Measurements from ENCODE around the gene PTPRN2.
"Not testable (repeated sequence)": the region's sequence is repeated elsewhere in the genome, so short reads cannot be mapped to it uniquely, and the experiment has no call there.

The PTPRN2 gene

DNA sequence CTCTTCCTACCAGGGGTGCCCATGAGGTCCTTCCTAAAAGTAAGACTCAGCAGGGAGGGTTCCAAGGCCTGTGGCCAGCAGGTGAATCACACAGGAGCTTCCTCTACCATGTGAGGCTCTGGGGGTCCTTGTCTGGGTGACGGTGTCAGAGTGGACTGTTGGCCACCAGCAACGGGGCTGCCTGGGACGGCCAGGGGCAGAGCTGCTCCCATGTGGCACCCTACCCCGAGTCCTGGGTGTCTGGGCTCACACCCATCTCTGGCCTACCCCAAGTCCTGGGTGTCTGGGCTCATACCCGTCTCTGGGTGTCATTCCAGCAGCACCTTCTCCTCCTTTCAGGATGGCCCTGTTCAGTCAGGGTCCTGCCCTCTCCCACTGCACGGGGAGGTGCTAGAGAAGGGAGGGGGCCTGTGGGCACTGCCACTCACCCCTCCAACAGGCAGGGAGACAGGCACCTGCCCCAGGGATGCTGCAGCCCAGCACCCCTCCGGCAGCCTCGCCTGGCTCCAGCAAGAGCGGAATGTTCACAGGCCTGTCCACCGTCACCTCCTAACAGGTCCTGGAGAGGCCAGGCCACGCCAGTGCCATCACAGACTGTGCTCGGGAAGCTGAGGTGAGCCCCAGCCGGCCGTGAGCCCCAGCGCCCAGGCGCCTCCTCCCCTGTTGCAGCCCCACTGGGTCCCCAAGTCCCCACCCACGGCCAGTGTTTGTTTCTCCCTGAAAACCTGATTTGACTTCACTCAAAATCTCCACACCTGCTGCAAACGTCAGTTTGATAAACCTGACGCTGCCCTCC, 143.7 kb downstream of the PTPRN2 start:
- no peak for DNase-seq (ENCODE audit: low read depth, low spot score)

GRCh38 chr7:158443014-158443687, 144.5 kb downstream of the PTPRN2 start:
- DNase-seq (ENCODE audit: low read depth, low spot score) = no peak

DNA sequence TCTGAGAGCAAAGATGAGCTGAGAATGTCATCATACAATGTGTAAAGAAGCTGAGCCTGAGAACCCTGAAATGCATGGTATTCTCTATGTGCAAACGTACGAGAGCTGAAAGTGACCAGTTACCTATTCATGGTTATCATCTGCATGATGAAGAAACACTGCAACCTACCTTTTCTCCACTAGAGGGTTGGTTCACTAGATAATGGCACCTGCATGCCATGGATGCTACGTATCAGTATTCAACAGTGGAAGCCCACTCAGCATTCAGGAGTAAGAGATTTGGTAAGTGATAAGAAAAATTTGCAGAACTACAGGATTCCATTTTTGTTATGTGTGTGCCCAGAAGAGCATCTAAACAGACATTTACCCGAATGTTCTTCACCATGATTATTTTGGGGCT, 145.4 kb downstream of the PTPRN2 start:
- no peak for DNase-seq (ENCODE audit: low read depth, low spot score)

DNA sequence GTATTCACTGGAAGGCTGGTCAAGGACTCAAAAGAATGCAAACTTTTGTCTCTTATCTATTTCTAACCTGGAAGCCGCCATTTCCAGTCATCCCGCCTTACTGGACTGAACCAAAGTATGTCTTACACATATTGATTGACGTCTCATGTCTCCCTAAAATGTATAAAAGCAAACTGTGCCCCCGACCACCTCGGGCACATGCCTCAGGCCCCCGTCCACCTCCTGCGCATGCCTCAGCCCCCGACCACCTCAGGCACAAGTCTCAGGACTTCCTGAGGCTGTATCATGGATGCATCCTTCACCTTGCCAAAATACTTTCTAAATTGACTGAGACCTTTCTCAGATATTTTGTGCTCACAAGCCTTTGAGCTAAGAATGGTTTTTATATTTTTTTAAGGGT, 148.6 kb downstream of the PTPRN2 start:
- no peak for DNase-seq (ENCODE audit: low read depth, low spot score)

GRCh38 chr7:158432369-158433341, 155.0 kb downstream of the PTPRN2 start:
- DNase-seq (ENCODE audit: low read depth, low spot score) = no peak

- peak; percentile 51 for DNase-seq (ENCODE audit: low read depth, low spot score)
Measured at GRCh38 chr7:158431941-158432347, 155.7 kb downstream of the PTPRN2 start.

GRCh38 chr7:158431055-158431940, 156.3 kb downstream of the PTPRN2 start:
- DNase-seq (ENCODE audit: low read depth, low spot score) = no peak

GRCh38 chr7:158430308-158431034, 157.2 kb downstream of the PTPRN2 start:
- DNase-seq (ENCODE audit: low read depth, low spot score) = no peak

DNA sequence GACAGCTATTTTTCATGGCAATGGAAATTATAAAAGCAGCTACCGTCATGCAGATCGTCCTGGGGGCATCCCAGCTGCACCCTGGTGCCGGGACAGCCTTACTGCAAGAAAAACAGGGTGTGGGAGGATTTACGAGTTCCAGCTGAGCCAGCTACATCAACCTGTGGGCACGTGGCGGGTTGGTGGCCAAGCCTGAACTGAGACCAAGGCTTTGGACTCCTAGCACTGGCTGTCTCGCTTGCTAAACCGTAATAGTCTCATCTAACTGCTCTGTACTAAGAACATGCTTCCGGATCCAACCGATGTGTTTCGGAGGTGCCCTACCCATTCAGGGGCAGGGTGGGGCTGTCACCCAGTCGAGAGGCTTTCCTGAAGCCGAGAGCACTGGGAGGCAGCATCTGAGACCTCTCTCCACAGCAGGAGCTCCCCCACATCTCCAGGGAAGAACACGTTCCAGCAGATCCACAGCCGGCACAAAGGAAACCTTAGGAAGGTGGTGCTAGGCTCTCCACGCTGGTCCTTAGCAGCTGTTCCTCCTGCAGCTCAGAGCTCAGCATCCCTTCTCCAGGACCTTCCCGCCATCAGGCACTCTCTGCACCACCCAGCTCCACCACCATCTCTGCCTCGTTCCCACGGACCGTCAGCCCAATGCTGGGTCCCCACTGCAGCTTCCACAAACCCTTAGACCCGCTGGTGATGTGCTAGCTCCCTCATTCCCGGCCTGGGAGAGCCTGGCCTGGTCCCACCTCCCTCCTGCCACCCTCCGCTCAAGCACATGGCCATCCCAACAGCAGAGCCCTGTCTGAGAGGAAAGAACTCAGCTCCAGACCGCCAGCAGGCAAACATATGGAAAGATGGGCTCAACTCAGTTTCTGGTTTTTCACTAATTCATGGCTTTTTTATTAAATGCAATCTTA, 158.5 kb downstream of the PTPRN2 start:
- DNase-seq (ENCODE audit: low read depth, low spot score) = no peak

GRCh38 chr7:158428131-158428836, 159.3 kb downstream of the PTPRN2 start:
- no peak for DNase-seq (ENCODE audit: low read depth, low spot score)

- DNase-seq (ENCODE audit: low read depth, low spot score) = not testable (repeated sequence)
Measured at GRCh38 chr7:158425676-158426075, 161.9 kb downstream of the PTPRN2 start.

GRCh38 chr7:158424531-158424930, 163.1 kb downstream of the PTPRN2 start:
- no peak for DNase-seq (ENCODE audit: low read depth, low spot score)

- no peak for DNase-seq (ENCODE audit: low read depth, low spot score)
Measured at GRCh38 chr7:158424011-158424410, 163.6 kb downstream of the PTPRN2 start.

- DNase-seq (ENCODE audit: low read depth, low spot score) = no peak
Measured at GRCh38 chr7:158422887-158423560, 164.6 kb downstream of the PTPRN2 start.

DNA sequence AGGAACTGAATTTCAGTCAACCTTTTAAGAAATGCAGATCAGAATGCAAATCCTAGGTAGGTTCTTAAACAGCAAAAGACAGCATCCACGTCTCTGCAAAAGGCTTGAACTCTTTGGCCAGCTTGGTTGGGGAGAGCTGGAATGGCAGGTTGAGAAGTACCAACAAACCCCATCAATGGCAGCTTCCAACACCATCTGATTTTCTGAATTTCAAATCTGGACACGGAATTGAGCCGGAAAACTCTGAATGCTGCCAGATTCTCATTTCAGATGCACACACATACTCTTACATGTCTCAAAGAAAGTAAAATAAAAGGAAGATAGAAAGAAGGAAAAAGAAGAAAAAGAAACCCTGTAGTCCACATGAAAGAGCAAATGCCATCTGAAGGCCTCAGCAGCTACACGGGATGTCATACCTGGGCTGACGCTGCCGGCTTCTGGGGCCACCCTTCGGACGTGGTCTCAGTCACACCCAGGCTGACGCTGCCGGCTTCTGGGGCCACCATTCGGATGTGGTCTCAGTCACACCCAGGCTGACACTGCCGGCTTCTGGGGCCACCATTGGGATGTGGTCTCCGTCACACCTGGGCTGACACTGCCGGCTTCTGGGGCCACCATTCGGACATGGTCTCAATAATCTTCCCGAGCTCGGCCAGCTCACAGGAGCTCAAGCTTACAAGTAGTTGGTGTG, 165.3 kb downstream of the PTPRN2 start:
- DNase-seq (ENCODE audit: low read depth, low spot score) = no peak

DNA sequence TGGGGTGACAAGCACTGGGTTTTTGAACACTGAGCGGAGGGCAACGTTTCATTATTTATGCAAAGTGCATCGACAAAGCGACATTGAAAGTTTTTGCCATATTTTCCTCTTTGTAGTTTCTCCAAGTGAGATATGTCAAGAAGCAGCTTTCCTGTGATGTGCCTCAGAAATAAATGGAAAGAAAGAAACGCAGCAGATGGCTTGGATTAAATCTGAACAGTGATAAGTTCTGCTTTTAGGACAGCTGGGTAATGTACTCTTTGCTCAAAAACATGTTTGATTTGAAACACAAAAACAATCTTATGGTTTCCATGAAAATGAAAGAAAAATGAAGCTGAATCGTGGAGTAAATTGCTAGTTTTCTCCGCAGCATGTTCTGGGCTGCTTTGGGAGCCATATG, 166.3 kb downstream of the PTPRN2 start:
- DNase-seq (ENCODE audit: low read depth, low spot score) = no peak

- DNase-seq (ENCODE audit: low read depth, low spot score) = no peak
Measured at GRCh38 chr7:158420591-158421340, 166.9 kb downstream of the PTPRN2 start.

Measured in smooth muscle cell of the brain vasculature (primary cell).